KOPT-K1 (cell line): Measurements from ENCODE around the gene CEP164.

ENCODE experiments used
- H3K27ac ChIP-seq: fragments of 200-600 bp; sonication (generic); 2 replicates; pipeline ENCODE4 v1.5.1; 2016; ENCODE audit warnings: antibody characterized with exemption, mild to moderate bottlenecking, low read depth, low read length; ENCODE audit not compliant: poor library complexity, severe bottlenecking
- H3K36me3 ChIP-seq: fragments of 200-600 bp; sonication (generic); 2 replicates; pipeline ENCODE4 v1.5.1; 2017; ENCODE audit warnings: antibody characterized with exemption, mild to moderate bottlenecking, low read length, moderate library complexity; ENCODE audit not compliant: insufficient read depth
- H3K9me3 ChIP-seq: fragments of 200-600 bp; sonication (generic); 2 replicates; pipeline ENCODE4 v1.5.1; 2017; ENCODE audit warnings: antibody characterized with exemption, low read length, mild to moderate bottlenecking; ENCODE audit not compliant: insufficient read depth, poor library complexity, severe bottlenecking

Gene CEP164

DNA sequence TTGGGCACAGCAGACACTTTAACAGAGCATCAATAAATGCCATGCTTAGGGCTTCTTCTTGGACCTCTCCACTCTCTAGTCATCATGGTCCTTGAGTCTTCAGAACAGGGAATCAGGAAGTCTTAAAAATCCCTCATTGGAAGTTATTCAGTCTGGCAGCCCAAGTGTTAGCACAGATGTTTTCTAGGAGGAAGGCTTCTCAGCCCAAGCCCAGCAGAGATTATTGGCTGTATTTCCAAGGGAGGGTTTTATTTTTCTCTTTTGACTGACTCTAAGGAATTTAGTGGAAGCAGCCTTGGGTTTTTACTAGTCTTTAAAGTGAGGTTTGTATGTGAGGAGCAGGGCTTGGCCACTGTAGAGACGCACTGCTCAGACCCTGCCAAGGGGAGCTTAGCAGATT is 41.9 kb downstream of the CEP164 start:
- peaks cover 49% of the 10 kb centered on the region; the same call in 1 of the 2 replicates for H3K36me3 ChIP-seq
- H3K27ac ChIP-seq = no peak overlapping the region
- no peaks in the 10 kb centered on the region for H3K9me3 ChIP-seq

GRCh38 chr11:117371453-117371852 is 43.8 kb downstream of the CEP164 start:
- Histone ChIP-seq H3K27ac (no peak overlapping the region), H3K36me3 (peaks cover 53% of the 10 kb centered on the region), H3K9me3 (no peaks in the 10 kb centered on the region)

DNA sequence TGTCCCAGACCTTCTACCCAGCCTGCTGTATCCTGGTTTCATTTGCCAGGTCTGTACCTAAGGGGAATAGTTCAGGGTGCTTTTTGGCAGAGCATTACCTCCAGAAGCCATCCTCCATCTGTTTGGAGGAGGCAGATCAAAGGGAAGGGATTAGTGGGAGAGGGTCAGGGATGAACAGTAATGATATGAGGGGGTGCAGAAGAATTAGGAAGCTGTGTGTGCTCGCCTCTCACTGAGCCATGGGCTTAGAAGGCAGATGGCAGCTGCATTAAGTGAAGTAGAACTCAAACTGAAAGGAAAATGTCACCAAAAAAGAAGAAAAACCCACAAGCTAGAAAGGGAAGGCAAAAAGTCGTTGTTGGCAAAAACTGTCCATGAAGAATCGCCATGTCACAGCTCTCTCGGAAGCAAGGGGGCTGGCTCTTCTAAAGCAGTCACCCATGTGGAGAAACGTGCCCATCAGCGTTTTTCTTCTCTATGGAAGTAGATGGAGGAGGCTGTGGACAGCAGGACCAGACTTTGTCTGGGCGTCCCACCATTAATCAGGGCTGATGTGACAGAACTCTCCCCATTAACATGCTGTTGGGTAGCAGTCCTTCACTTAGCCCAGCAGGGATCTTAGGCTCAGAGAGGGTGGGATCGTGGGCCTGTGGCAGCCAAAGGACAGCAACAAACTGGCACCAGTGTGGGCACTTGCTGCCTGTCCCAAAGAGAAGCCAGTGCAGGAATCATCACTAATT is 46.8 kb downstream of the CEP164 start:
- Histone ChIP-seq H3K27ac (no peak overlapping the region), H3K36me3 (peaks cover 48% of the 10 kb centered on the region), H3K9me3 (no peaks in the 10 kb centered on the region)

DNA sequence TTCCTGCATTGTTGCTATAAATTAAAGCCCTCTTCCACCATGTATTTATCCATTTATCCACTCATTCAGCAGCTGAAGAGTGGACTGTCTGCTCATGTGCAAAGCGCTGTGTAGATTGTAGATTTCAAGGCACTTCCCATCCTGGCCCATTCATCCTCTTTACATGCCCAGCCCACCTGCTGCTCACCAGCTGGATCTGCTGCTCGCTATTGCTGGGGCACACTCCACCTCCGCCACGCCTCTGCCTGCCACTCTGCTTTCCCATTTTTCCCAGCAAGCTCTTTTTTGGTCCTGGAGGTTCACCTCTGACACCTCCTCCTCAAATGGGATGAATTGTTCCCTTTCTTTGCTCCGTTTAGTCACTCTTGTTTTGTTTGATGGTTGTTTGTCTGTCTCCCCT is 48.3 kb downstream of the CEP164 start:
- no peak overlapping the region for H3K27ac ChIP-seq
- no peaks in the 10 kb centered on the region for H3K9me3 ChIP-seq
- peaks cover 56% of the 10 kb centered on the region for H3K36me3 ChIP-seq

- Histone ChIP-seq H3K27ac (no peak overlapping the region), H3K9me3 (no peaks in the 10 kb centered on the region), H3K36me3 (peaks cover 59% of the 10 kb centered on the region)
Measured at GRCh38 chr11:117376517-117376916, 48.9 kb downstream of the CEP164 start.

GRCh38 chr11:117378976-117379865 is 51.6 kb downstream of the CEP164 start:
- Histone ChIP-seq H3K36me3 (peaks cover 43% of the 10 kb centered on the region), H3K27ac (no peak overlapping the region), H3K9me3 (no peaks in the 10 kb centered on the region)

- no peak overlapping the region for H3K27ac ChIP-seq
- H3K9me3 ChIP-seq = no peaks in the 10 kb centered on the region
- H3K36me3 ChIP-seq = peaks cover 32% of the 10 kb centered on the region
Measured at GRCh38 chr11:117380676-117381075, 53.0 kb downstream of the CEP164 start.

- Histone ChIP-seq H3K9me3 (no peaks in the 10 kb centered on the region), H3K27ac (no peak overlapping the region), H3K36me3 (peaks cover 22% of the 10 kb centered on the region; the same call in 1 of the 2 replicates)
Measured at GRCh38 chr11:117381481-117382387, 54.1 kb downstream of the CEP164 start.

DNA sequence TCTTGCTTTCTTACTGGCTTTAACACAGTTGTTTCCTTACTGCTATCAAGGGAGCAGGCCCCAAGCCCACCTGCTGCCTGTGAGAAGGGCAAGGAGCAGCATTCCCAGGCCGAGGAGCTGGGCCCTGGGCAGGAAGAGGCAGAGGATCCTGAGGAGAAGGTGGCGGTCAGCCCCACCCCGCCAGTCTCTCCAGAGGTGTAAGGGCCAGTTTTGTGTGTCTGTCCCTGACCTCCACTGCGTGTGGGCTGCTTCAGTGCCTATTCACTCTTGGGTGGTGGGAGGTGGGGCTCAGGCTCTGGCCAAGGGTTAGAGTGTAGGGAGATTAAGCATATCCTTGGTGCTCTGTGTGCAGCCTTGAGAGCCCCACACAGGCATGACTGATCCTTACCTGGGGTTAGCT is 55.1 kb downstream of the CEP164 start:
- Histone ChIP-seq H3K36me3 (peaks cover 22% of the 10 kb centered on the region; the same call in 1 of the 2 replicates), H3K9me3 (no peaks in the 10 kb centered on the region), H3K27ac (no peak overlapping the region)

DNA sequence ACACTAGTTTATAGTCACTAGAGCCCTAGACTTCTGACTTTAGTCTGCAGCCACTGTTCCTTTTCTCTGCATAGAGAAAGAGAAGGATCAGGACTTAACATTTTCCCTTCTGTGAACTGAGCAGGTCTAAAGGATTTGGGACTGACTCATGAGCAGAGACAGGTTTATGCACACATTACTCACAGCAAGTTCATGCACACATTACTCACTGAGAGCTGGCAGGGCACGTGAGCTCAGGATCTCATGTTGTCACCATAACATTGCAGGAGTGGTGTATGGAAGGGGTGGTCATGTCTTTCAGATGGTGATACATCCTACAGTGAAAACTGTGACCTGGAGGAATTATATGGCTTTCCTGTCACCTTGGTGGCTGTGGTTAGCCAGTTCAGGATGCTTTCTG is 56.4 kb downstream of the CEP164 start:
- peaks cover 22% of the 10 kb centered on the region; the same call in 1 of the 2 replicates for H3K36me3 ChIP-seq
- no peaks in the 10 kb centered on the region for H3K9me3 ChIP-seq
- no peak overlapping the region for H3K27ac ChIP-seq

DNA sequence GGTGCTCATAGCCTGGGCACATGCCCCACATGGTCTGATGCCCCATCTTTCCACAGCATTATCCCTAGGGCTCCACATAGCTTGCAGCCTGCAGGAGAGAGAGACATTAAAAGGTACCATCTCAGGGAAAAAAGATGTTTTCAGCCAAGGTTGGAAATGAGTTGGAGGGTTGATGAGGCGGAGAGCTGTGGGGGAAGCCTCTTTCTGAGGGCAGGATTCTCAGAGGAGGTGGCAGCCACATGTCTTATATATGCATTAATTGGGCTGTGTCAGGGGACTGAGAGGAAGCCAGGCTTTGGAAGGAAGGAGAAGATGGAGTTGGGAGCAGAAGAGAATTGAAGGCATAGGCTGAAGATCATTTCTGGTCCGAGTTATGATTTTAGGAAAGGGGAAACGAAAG is 57.8 kb downstream of the CEP164 start:
- Histone ChIP-seq H3K27ac (no peak overlapping the region), H3K9me3 (no peaks in the 10 kb centered on the region), H3K36me3 (peaks cover 20% of the 10 kb centered on the region; the same call in 1 of the 2 replicates)

GRCh38 chr11:117385906-117386305 is 58.3 kb downstream of the CEP164 start:
- Histone ChIP-seq H3K9me3 (no peaks in the 10 kb centered on the region), H3K27ac (no peak overlapping the region), H3K36me3 (peaks cover 20% of the 10 kb centered on the region; the same call in 1 of the 2 replicates)

GRCh38 chr11:117387992-117388755 is 60.5 kb downstream of the CEP164 start:
- Histone ChIP-seq H3K27ac (no peak overlapping the region), H3K9me3 (no peaks in the 10 kb centered on the region), H3K36me3 (peaks cover 26% of the 10 kb centered on the region; the same call in 1 of the 2 replicates)

GRCh38 chr11:117390743-117391142 is 63.1 kb downstream of the CEP164 start:
- Histone ChIP-seq H3K36me3 (peaks cover 47% of the 10 kb centered on the region; the same call in 1 of the 2 replicates), H3K9me3 (no peaks in the 10 kb centered on the region), H3K27ac (no peak overlapping the region)
